GM18499 (cell line): ENCODE data around the gene KLF11.
"Not testable (repeated sequence)": the region's sequence is repeated elsewhere in the genome, so short reads cannot be mapped to it uniquely, and the experiment has no call there.

Experiments
- ATAC-seq: cut with Tn5 transposase; IDR thresholded peaks from one replicate; pipeline ENCODE4 v1.9.1; 2021; ENCODE audit warnings: moderate number of reproducible peaks; ENCODE audit not compliant: insufficient read depth, unreplicated experiment

Gene KLF11

DNA sequence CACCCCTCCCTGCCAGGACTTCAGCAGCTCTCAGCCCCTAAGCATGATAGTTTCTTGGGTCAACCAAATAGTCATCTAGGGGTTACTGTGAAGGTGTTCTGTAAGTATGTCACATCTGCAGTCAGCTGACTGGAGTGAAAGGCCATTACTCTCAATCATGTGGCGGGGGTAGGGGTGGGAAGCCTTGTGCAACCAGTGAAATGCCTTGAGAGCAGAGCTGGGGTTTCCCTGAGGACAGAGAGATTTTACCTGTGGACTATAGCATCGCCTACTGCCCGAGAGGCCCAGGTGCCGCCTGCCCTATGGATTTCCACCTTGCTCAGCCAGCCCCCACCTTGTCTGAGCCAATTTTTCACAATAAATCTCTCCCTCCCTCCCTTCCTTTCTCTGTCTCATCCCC is 20.9 kb upstream of the KLF11 start:
- no peak for ATAC-seq

DNA sequence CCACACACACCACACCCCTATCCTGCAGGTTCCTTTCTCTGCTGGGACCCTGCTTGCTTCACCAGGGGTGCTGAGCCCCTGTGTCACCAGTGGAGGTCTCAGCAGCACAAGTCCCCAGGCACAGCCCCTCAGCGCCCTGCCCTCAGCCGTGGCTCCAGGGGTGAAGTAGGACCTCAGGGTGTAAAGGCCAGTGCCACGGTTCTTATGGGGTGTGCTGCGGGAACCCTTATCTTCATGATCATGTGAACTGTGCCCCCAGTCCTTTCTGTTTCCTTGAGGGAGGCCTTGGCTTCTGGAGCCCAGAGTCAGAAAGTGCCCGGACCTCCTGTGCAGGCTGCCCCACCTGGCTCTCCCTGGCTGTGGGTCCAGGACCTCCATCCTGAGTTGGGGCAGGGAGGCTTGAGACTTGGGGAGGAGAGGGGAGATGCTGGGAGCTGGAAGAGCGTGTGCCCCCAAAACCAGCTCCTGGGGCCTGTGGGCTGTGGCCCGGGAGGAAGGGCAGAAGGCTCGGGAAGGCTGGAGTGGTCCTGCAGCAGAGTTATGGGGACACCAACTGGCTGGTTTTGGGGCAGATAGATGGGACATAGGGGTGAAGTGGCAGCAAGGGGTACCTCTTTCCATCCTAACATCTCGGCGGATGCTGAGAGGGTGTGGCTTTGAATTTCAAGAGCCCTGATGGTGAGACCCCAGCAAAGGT is 20.2 kb upstream of the KLF11 start:
- ATAC-seq = no peak

DNA sequence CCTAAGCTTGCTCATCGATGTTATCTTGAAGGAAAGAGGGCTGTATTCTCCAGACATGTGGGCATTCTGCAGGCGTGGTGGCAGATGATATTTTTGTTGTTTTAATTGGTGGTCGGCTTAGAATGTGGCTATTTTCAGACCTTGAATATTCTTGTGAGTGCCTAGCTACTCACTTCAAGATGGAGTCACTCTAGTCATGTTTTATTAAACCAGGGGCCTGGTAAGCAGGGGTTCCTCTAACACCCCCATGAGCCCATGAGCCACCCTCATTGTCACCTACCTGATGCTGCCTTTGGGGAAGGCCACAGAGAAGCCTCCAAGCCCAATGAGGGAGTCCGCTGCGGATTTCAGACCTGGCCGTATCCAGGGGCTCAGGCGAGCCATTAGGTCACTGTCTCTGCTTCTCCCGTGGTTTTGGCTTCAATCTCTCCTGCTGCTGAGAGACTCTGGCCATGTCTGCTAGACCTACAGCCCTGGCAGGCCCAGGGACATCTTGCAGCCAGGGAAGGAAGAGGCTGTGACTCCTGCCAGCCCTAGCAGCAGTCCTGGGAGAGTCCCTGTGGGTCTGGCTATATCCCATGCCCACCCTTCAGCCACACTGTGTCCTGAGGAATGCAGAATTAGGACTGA is 16.3 kb upstream of the KLF11 start:
- ATAC-seq = no peak

GRCh38 chr2:10027660-10028330 is 15.6 kb upstream of the KLF11 start:
- ATAC-seq = no peak

DNA sequence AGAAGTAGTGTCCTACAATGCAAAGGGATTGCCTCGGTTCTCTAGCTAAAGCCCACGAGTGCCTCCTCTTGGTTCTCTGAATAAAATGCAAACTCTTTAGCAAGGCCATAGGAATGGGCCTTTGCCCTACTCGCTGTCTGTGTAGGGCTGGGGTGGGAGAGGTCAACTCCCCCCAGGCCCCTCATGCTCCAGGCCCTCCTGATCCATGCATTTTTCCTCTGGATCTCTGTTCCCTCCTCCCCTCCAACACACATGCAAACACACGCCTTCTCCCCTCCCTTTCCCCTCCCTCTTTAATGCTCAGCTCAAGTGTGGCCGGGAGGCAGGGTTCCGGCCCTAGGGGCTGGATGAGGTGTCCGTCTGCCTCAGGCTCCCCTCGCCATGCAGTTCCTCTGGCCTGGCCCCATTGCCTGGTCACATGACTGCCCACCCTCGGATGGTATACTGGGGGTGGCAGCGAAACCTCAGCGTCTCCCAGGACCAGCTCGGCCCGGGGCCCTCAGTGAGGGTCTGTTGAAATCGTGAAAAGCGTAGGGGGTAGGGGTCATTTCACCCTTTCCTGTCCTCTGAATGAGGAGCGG is 14.9 kb upstream of the KLF11 start:
- ATAC-seq = no peak

DNA sequence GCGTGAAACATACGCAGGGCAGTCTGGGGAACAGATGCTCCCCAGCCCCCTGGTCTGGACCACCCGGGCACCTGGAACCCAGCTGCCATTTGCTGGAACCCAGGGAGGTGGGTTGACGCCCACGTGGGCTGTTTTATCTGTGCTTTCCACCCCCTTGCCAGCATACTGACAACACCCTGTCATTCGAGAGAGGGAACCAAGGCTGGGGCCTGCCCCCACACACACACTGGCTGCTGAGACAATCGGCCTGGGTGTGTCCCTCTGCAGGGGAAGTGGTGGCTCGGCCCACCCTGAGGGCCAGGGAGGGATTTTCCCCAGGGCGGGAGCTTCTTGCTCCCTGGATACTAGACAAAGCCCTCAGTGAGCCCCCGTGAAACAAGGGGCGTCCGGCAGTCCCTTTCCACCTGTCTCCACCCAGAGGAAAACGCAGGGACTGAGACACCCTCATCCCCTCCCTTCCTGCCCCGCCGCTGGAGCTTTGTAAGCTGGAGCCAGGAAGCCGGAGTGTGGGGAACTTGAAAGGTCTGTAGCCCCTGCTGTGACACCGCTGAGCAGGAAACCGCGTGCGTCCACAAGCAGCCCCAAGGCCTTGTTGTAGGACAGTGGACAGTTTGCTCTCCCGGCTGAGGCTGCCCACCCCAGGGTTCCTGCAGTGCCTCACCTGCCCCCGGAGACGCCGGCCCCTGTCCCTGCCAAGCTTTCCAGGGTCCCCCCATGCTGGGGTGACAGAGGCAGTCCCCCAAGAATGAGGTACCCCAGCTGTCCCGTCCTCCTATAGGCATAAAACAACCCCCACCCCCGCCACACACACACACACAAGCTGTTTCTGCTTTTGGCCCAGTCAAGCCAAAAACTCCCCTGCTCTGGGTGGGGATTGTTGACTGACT is 14.1 kb upstream of the KLF11 start:
- ATAC-seq = no peak

GRCh38 chr2:10029875-10030223 is 13.5 kb upstream of the KLF11 start:
- no peak for ATAC-seq

GRCh38 chr2:10030311-10030736 is 13.0 kb upstream of the KLF11 start:
- no peak for ATAC-seq

GRCh38 chr2:10030798-10031197 is 12.6 kb upstream of the KLF11 start:
- not testable (repeated sequence) for ATAC-seq

- ATAC-seq = no peak
Measured at GRCh38 chr2:10031886-10032745, 11.2 kb upstream of the KLF11 start.

DNA sequence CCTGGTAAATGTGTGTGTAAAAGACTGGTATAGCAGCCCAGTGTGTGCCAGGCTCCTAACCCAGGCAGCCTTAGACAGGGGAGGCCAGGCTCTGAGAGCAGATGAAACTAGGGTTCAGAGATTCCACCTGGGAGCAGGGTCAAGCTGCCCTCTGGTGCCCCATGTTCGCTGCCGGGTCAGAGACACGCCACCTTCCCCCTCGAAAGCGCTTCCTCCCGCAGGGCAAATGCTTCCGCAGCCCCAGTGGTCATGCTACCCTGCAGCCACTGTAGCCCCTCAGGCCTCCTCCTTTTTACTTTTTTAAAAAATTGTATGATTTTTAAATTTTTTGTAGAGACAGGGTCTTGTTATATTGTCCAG is 10.6 kb upstream of the KLF11 start:
- ATAC-seq = no peak

GRCh38 chr2:10033251-10034006 is 9.9 kb upstream of the KLF11 start:
- ATAC-seq = no peak

GRCh38 chr2:10034333-10035052 is 8.9 kb upstream of the KLF11 start:
- no peak for ATAC-seq

DNA sequence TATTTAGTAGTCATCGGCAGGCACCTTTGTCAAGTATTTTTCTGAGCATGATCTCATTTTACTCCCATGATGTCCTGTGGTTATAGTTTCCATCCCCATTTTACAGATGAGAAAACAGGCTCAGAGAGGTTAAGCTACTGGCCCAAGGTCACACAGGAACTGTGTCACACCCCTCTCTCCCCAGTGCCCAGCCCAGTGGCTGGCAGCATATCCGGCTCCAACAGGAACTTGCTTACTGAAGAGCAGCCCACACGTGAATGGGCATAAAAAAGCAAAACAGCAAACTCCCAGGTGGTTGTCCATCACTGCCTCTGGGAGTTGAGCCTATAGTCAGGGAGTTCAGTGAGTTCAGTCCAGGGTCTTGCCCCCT is 8.3 kb upstream of the KLF11 start:
- ATAC-seq = no peak

DNA sequence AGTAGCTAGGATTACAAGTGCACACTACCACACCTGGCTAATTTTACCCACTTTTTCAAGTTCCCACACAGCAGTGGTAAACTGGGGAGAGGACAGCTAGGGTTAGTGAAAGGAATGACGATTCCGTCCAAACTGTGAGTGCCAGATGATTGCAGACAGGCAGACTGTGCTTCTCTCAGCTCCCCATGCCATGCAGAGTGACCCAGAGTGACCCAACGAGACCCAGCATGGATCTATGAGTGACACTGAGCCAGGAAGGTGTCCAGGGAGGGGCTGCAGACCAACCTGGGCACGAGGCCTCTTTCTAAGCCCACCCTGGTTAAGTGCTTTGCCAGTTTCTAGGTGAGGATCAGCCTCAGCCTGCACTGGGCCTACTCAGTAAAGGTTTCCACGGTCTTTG is 7.7 kb upstream of the KLF11 start:
- ATAC-seq = no peak

DNA sequence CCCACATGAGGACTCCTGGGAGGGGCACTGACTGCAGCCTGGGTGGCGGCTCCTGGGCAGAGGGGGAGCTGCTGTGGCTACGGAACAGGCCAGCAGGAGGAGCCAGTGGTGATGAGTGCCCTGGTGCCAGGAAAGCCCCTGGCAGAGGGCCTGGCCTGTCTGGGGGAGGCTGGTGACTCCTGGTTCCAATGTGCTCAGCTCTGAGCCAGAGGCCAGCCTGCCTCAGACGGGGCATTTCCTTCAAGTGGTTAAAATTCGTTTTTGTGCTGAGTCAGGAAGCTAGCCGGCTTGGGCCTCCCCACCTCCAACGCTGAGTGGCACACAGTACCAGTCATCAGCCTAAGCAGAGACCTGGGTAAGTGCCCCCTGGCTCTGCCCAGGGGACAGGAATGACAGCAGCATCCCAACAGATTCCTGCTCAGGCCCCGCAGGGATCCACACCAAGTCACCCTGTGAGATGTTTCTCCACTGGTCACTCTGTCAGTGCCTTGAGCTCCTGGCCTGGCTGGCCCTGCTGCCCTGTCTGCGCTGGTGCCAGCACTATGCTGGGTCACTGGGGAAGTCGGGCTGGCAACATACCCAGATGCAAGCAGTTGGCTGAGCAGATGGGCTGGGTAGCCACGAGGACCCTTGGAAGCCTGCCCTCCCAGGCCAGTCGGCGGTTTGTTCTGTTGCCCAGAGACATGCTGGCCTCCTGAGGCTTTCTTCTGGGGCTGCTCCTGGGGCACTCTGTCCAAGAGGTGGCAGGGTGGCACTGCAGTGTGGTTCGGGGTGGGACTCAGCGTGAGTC is 7.1 kb upstream of the KLF11 start:
- ATAC-seq = no peak

- ATAC-seq = no peak
Measured at GRCh38 chr2:10038123-10038522, 5.2 kb upstream of the KLF11 start.

- no peak for ATAC-seq
Measured at GRCh38 chr2:10038716-10039115, 4.6 kb upstream of the KLF11 start.
